Cardiac muscle cell (in vitro differentiated cells and primary cell): ENCODE data around the gene CCNK. TPM values are rescaled to one million over a fixed set of nuclear protein-coding genes. Genes with fewer than 3 reads are reported as not detected.

Experiments
- DNase-seq, 2 donors: peaks; one replicate each; pipeline versions ENCODE4 v3.0.0 to v3.0.0-alpha.2; 2010 to 2017; ENCODE audit warnings: low read depth in 1 of 2, low spot score in 1 of 2
- H3K27ac ChIP-seq: fragments of 200-600 bp; sonication (generic); 2 replicates; pipeline ENCODE4 v1.5.1; 2016
- H3K27me3 ChIP-seq: fragments of 200-600 bp; sonication (generic); 2 replicates; pipeline ENCODE4 v1.6.0; 2016; ENCODE audit warnings: control low read depth
- H3K36me3 ChIP-seq: fragments of 200-600 bp; sonication (generic); 2 replicates; pipeline ENCODE4 v1.5.1; 2016; ENCODE audit warnings: control low read depth
- H3K4me1 ChIP-seq: fragments of 200-600 bp; sonication (generic); 2 replicates; pipeline ENCODE4 v1.8.1; 2017; ENCODE audit warnings: low read depth, mild to moderate bottlenecking, mixed run types
- H3K4me3 ChIP-seq: fragments of 200-600 bp; sonication (generic); 2 replicates; pipeline ENCODE4 v1.5.1; 2016; ENCODE audit warnings: mild to moderate bottlenecking
- H3K9me3 ChIP-seq: fragments of 200-600 bp; sonication (generic); 2 replicates; pipeline ENCODE4 v1.5.1; 2017; ENCODE audit warnings: low read depth, mild to moderate bottlenecking, control low read depth
- polyA plus RNA-seq: library from polyadenylated mRNA; unstranded; fragments of >200 nt; fragmentation: Nextera tagmentation; extraction: Ambion mirVana; gene quantifications from 2 replicates; pipeline ENCODE4 v1.2.1, GENCODE V29; 2016
- total RNA-seq: library from RNA; depleted of rRNA; stranded (reverse); fragments of >200 nt; gene quantifications from 2 replicates; pipeline ENCODE4 v1.2.3, GENCODE V29; 2016
- TF ChIP-seq, protein P1 (sequence below): IDR thresholded peaks from 2 replicates; pipeline ENCODE4 v1.5.1; 2012; ENCODE audit warnings: low read depth, mild to moderate bottlenecking, low read length

The CCNK gene
- total and polyA plus RNA-seq, 2 experiments from 2014 or later: 13.3 to 17.3 TPM

DNA sequence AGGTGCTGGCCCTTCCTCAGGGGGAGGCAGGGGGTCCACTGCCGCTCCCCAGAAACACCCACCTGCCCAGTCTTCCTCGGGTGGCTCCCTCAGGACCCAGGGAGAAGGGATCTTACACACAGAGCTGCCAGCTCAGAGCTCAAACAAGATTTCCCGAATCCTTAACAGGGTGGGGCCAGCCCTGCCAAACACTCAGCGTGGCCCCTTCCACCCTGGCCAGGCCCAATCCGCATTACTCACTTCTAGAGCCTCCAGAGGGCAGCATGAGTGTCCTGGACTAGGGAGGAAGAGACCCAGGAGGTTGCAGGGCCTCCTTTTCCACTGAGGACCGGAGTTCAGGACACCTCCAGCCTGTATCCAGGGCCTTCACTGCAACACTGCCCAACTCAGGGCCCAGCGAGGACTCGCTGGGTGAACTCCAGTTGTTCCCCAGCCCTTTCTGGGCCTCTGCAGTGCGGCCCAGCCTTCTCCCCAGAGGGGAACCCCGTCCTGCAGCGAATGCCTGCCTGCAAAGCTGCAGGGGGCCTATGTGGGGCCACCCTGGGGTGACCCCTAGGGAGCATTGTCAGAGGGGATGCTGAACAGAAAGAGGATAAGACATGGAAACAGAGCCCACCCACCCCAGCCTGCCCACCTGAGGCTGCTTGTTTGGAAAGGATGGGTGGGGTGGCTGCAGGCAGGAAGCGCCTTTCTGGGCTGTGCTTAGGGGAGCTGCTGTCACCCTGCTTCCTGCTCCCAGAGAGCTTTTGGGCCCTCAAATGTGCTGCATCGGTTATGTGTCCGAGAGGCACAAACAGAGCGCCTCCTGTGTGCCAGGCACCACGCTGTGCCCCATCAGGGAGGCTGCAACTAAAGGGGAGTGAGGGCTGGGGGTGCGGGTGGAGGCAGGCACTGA is 43.8 kb downstream of the CCNK start:
- H3K4me3 ChIP-seq: no peak overlapping the region

DNA sequence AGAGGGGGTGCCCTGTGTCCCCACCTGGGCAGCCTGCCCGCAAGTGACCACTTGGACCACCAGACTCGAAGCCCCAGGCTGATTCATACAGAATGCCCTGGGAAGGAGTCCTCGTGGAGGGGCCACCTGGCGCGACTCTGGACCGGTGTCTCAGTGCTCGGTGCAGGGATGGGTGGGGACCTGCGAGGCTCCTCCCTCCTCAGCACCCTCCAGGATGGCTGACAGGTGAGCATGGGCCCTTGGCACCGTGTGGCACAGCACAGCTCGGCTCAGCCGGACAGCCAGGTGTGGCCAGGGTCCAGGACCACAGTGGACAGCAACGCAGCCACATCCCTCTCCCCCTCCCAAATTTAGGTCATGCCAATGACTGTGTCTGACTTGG is 44.5 kb downstream of the CCNK start:
- Histone ChIP-seq H3K4me3 (no peak overlapping the region), H3K27ac (no peak overlapping the region), H3K36me3 (no peaks in the 10 kb centered on the region), H3K9me3 (no peaks in the 10 kb centered on the region), H3K27me3 (no peaks in the 10 kb centered on the region), H3K4me1 (peaks cover 14% of the 10 kb centered on the region)
- no peak for DNase-seq
- TF ChIP-seq, protein P1, sequence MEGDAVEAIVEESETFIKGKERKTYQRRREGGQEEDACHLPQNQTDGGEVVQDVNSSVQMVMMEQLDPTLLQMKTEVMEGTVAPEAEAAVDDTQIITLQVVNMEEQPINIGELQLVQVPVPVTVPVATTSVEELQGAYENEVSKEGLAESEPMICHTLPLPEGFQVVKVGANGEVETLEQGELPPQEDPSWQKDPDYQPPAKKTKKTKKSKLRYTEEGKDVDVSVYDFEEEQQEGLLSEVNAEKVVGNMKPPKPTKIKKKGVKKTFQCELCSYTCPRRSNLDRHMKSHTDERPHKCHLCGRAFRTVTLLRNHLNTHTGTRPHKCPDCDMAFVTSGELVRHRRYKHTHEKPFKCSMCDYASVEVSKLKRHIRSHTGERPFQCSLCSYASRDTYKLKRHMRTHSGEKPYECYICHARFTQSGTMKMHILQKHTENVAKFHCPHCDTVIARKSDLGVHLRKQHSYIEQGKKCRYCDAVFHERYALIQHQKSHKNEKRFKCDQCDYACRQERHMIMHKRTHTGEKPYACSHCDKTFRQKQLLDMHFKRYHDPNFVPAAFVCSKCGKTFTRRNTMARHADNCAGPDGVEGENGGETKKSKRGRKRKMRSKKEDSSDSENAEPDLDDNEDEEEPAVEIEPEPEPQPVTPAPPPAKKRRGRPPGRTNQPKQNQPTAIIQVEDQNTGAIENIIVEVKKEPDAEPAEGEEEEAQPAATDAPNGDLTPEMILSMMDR: no peak

More for the DNA sequence above, 43.8 kb downstream of the CCNK start:
- TF ChIP-seq, protein P1: peak; percentile 40
- Histone ChIP-seq H3K36me3 (no peaks in the 10 kb centered on the region), H3K9me3 (no peaks in the 10 kb centered on the region), H3K27ac (no peak overlapping the region), H3K27me3 (no peaks in the 10 kb centered on the region), H3K4me1 (peaks cover 14% of the 10 kb centered on the region)
- peak; percentile 43 to 47 for DNase-seq

DNA sequence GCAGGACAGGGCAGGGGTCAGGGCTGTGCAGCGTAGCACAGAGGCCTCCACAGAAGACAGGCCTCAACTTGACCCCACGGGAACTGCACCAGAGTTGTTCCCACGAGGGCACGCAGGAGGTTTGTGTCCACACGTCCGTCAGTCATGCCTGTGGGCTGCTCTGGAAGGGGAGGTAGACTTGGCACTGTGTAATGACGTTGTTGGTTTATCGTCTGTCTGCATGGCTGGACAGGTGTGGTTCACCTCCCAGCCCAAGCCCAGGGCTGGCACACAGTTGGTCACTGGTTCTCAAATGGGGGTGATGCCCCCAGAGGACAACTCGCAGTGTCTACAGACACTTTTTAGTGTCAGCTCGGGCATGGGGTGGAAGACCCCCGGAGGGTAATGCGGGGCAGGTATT is 45.8 kb downstream of the CCNK start:
- TF ChIP-seq, protein P1: no peak
- no peak for DNase-seq
- no peak overlapping the region for H3K27ac ChIP-seq
- no peaks in the 10 kb centered on the region for H3K27me3 ChIP-seq
- H3K9me3 ChIP-seq: no peaks in the 10 kb centered on the region
- peaks cover 14% of the 10 kb centered on the region for H3K4me1 ChIP-seq
- no peak overlapping the region for H3K4me3 ChIP-seq
- no peaks in the 10 kb centered on the region for H3K36me3 ChIP-seq

DNA sequence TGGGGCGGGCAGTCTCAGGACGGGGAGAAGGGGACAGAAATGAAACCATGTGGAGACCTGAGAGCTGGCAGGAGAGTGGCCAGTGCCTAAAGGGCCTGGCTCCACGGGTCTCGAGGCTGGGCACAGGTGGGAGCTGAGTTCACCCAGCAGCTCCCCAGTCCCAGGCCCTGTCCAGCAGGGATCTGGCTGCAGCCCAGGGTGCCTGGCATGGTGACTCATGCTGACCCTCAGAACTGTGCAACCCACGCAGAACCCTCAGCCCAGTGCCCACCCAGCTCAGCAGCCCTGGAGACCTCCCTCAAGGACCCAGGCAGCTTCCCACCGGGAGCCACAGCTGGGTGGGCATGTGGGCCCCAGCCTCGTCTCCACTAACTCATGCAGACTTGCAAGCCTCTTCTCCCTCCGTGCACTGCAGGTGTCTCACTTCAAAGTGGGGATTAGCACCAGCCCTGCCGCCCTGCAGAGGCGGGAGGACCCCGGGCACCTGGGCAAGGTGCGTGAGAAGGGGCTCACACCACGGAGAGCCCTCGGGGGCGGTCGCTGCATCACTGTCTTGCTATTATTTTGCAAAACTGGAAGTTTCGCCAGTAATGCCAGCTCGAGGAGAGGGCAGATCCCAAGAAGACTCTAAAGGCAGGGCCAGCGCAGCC is 46.3 kb downstream of the CCNK start:
- H3K27me3 ChIP-seq: no peaks in the 10 kb centered on the region
- no peak for DNase-seq

DNA sequence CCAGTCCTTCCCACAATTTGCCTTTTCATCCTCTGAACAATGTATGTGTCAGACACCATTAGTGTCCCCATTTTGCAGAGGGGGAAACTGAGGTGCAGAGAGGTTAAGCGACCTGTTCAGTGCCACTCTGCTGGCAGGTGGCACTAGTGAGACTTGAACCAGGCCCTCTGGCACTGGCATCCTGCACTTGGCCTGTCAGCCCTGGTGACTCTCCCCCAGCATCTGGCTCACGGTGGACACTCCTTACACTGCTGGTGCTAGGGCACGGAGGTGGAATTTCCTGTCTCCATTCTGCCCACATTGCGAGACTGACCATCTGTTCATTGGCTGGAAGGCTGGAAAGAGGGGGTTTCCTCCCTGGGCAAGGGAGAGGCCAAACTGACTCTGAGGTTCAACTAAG is 48.7 kb downstream of the CCNK start:
- H3K27ac ChIP-seq: no peak overlapping the region
- TF ChIP-seq, protein P1: no peak
- no peak overlapping the region for H3K4me3 ChIP-seq
- H3K9me3 ChIP-seq: no peaks in the 10 kb centered on the region
- peaks cover 3% of the 10 kb centered on the region for H3K4me1 ChIP-seq
- H3K36me3 ChIP-seq: no peaks in the 10 kb centered on the region
- peak in 1 of 2 donors; percentile 13 for DNase-seq
- H3K27me3 ChIP-seq: no peaks in the 10 kb centered on the region

More for the DNA sequence above, 46.3 kb downstream of the CCNK start:
- Histone ChIP-seq H3K27ac (no peak overlapping the region), H3K36me3 (no peaks in the 10 kb centered on the region), H3K4me3 (no peak overlapping the region), H3K9me3 (no peaks in the 10 kb centered on the region), H3K4me1 (peaks cover 12% of the 10 kb centered on the region)
- TF ChIP-seq, protein P1: no peak
